Tibial artery (tissue), 4 donors: Measurements from ENCODE around the gene CHKA.

ENCODE experiments used
- DNase-seq, 2 donors: peaks; one replicate each; pipeline ENCODE4 v3.0.0-alpha.2; 2019
- H3K27ac ChIP-seq, 2 donors: fragments of 200-600 bp; sonication (generic) in 1 of 2; 1 replicate in 1 of 2; 2 replicates in 1 of 2; pipeline ENCODE4 v1.5.1; 2018 to 2019; ENCODE audit warnings: mild to moderate bottlenecking in 1 of 2
- H3K27me3 ChIP-seq, 2 donors: fragments of 200-600 bp; sonication (generic) in 1 of 2; one replicate each; pipeline versions ENCODE4 v1.5.1 to v1.6.0; 2016 to 2019
- H3K36me3 ChIP-seq, 3 donors: fragments of 200-600 bp; sonication (generic) in 2 of 3; one replicate each; pipeline ENCODE4 v1.5.1; 2016 to 2019; ENCODE audit warnings: mild to moderate bottlenecking in 2 of 3
- H3K4me1 ChIP-seq, 4 donors: fragments of 200-600 bp; sonication (generic) in 2 of 4; 1 replicate in 3 of 4; 2 replicates in 1 of 4; pipeline ENCODE4 v1.5.1; 2016 to 2019
- H3K4me3 ChIP-seq, 2 donors: fragments of 200-600 bp; sonication (generic) in 1 of 2; 1 replicate in 1 of 2; 2 replicates in 1 of 2; pipeline ENCODE4 v1.5.1; 2018 to 2019; ENCODE audit warnings: mild to moderate bottlenecking in 2 of 2
- H3K9me3 ChIP-seq, 3 donors: fragments of 200-600 bp; sonication (generic) in 1 of 3; one replicate each; pipeline ENCODE4 v1.5.1; 2016 to 2019
- intact Hi-C: fragments of 100-400 bp; cut with DNase I; formaldehyde crosslinking; loops from one replicate; pipeline ENCODE4 v1.15.0; 2023; ENCODE audit warnings: low total_unique reads
- TF ChIP-seq, protein P1 (sequence below), 2 experiments: fragments of 200-600 bp in 1 of 2; fragments of 450-650 bp in 1 of 2; IDR thresholded peaks; one replicate each; pipeline ENCODE4 v1.5.1; 2017 to 2019; ENCODE audit warnings: antibody characterized with exemption in 2 of 2, mild to moderate bottlenecking in 1 of 2, moderate library complexity in 1 of 2

Gene CHKA

DNA sequence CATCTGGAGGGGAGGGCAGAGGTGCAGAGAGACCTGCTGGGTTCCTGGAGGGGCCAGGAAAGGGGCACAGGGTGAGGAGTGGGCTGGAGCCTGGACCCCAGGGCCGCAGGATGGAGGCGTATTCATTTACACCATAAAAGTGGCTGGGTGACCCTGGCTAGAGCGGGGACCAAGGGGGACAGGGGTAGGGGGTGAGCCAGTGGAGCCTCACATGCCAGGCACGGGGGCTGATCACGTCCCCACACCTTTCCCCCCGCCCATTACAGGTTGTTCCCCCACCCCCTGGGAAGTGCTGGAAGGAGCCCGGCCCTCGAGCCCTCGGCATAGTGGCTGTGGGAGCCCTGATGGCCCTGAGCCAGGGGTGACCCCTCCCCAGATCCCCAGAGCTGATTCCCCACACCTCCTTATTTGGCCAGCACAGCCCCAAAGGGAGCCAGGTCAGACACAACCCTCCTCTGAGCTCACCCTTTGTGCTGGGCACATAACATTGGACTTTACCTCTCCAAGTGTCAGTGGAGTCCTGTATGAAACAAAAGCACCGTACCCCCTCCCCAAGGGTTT lies 81.6 kb downstream of the CHKA start:
- TF ChIP-seq, protein P1, sequence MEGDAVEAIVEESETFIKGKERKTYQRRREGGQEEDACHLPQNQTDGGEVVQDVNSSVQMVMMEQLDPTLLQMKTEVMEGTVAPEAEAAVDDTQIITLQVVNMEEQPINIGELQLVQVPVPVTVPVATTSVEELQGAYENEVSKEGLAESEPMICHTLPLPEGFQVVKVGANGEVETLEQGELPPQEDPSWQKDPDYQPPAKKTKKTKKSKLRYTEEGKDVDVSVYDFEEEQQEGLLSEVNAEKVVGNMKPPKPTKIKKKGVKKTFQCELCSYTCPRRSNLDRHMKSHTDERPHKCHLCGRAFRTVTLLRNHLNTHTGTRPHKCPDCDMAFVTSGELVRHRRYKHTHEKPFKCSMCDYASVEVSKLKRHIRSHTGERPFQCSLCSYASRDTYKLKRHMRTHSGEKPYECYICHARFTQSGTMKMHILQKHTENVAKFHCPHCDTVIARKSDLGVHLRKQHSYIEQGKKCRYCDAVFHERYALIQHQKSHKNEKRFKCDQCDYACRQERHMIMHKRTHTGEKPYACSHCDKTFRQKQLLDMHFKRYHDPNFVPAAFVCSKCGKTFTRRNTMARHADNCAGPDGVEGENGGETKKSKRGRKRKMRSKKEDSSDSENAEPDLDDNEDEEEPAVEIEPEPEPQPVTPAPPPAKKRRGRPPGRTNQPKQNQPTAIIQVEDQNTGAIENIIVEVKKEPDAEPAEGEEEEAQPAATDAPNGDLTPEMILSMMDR (IDR thresholded peaks at IDR 0.05) = no peak
- Histone ChIP-seq H3K9me3 (no peaks in the 10 kb centered on the region), H3K27ac (peak overlapping the region; percentile 78 to 94), H3K27me3 (no peaks in the 10 kb centered on the region), H3K4me1 (peaks cover 0 to 50% (median 41%) of the 10 kb centered on the region in 4 donors), H3K4me3 (peak overlapping the region; percentile 63 to 80), H3K36me3 (peaks cover 7 to 58% (median 27%) of the 10 kb centered on the region in 3 donors)
- intact Hi-C loops = loop anchor here (5.0 kb wide), 1 partner anchor 32 kb away; no protein-coding TSS in a partner anchor
- no peak for DNase-seq

DNA sequence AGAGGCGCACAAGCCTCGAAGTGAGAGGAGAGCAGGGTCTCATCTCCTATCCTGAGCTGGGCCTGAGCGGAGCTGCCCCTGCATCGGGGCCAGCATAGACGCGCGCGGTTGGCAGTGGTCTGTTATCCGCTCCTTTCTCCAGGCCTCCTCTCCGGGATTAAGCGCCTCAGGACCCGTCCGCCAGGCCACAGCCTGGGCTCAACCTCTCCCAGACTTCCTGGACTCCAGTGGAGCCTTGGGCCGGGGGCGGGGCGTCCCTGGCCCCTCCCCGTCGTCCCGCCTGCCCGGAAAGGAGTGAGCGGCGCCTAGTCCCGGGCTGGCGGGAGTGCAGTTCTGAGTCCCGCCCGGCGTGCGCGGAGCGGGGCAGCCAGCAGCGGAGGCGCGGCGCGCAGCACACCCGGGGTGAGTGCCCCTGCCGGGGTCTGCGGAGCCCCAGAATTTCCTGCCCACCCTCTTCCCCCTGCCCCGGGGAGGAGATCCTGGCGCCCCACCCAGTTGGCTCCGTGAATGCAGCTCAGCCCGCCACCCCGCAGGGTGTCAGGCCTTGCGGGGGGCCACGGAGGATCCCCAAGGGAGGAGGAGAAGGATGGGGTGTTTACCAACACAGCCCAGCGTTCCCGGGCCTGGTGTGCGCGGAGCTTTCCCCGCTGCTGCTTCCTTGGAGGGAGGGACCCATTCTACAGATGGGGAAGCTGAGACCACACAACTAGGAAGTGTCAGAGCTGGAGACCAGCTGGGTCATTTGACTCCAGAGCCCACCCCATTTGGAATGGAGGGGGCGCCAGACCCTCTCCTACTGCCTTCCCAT lies 82.3 kb downstream of the CHKA start, which contains the start of gene TCIRG1:
TCIRG1 (plus strand) TSS at position 308 of the 808 bp plus-strand sequence. CDS start 2,247 bp downstream, outside the sequence.
- TF ChIP-seq, protein P1 (IDR thresholded peaks at IDR 0.05) = peak; percentile 23 to 55
- Histone ChIP-seq H3K27me3 (no peaks in the 10 kb centered on the region), H3K9me3 (no peaks in the 10 kb centered on the region), H3K27ac (peak within 1 kb of the TSS; percentile 78 to 94), H3K4me3 (peak within 1 kb of the TSS; percentile 63 to 80), H3K36me3 (peaks cover under 1 to 58% (median 25%) of the 10 kb centered on the region in 3 donors), H3K4me1 (peaks cover 0 to 50% (median 41%) of the 10 kb centered on the region in 4 donors)
- peak; percentile 92 to 97 for DNase-seq
- intact Hi-C loops = no loop called here

DNA sequence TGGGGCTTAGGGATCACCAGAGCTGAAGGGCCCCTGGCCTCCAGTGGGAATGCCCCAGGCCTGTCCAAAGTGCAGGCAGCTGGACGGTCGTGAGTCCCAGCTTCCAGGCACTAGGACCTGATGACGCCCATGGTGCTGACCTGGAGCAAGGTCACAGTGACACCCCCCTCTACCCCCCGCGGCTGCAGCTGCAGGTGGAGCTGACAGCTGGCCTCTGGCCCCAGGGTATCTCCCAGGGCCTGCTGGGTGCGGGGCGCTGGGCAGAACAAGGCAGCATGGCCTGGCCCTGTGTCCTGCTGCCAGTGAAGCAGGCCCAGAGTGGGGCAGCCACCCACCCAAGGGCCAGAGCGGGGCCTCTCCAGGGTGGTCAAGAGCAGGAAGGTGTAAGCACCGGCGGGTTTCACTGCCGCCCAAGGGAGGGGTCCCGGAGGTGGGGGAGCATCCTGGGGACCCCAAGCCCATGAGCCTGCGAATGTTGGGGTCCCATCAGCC lies 82.9 kb downstream of the CHKA start:
- peak overlapping the region; percentile 78 to 94 for H3K27ac ChIP-seq
- peaks cover 0 to 58% (median 24%) of the 10 kb centered on the region in 3 donors for H3K36me3 ChIP-seq
- intact Hi-C loops = no loop called here
- H3K27me3 ChIP-seq = no peaks in the 10 kb centered on the region
- no peaks in the 10 kb centered on the region for H3K9me3 ChIP-seq
- TF ChIP-seq, protein P1 (IDR thresholded peaks at IDR 0.05) = no peak
- H3K4me3 ChIP-seq = peak overlapping the region; percentile 63 to 80
- DNase-seq = peak in 1 of 2 donors; percentile 79
- H3K4me1 ChIP-seq = peaks cover 0 to 50% (median 41%) of the 10 kb centered on the region in 4 donors

DNA sequence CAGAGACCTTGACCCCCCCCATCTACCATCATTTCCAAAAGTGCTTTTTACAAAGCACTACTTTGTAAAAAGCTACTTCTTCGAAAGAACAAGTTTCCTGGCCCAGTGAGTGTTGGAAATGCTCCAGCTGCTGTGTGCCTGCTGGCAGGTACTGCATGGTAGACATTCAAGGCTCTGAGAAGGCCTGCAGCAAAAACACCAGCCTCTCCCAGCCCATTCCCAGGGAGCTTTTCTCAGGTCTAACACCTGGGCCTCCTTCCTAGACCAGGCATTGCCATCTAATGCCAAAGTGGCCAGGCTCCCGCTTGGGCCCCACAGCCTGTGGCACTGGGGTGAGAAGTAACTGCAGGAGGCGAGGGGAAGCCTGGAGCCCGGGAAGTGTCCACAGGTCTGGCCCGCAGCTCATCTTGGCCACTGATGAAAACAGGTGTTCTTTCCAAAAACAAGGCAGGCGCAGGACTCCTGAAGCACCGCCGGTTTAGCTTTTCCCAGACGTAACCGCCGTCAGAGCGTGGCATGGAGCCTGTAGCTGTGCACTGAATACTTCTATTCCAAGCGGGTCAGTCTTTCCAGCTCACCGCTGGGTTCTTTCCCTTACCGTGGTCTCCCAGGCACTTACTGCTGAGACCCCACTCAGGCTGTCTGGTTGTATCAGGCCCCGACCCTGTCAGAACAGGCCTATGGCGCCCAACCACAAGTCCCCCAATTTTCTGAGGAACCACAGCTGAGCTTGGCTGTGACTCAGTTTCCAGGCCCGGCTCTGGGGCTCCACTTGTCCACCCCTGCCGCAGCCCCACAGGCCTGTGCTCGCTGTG lies 83.6 kb downstream of the CHKA start:
- Histone ChIP-seq H3K27ac (peak overlapping the region; percentile 78 to 94), H3K27me3 (no peaks in the 10 kb centered on the region), H3K4me1 (peaks cover 0 to 56% (median 43%) of the 10 kb centered on the region in 4 donors), H3K4me3 (peak overlapping the region in 1 of 2 donors; percentile 80), H3K9me3 (no peaks in the 10 kb centered on the region), H3K36me3 (peaks cover 0 to 58% (median 24%) of the 10 kb centered on the region in 3 donors)
- intact Hi-C loops = no loop called here
- TF ChIP-seq, protein P1 (IDR thresholded peaks at IDR 0.05) = no peak
- no peak for DNase-seq

DNA sequence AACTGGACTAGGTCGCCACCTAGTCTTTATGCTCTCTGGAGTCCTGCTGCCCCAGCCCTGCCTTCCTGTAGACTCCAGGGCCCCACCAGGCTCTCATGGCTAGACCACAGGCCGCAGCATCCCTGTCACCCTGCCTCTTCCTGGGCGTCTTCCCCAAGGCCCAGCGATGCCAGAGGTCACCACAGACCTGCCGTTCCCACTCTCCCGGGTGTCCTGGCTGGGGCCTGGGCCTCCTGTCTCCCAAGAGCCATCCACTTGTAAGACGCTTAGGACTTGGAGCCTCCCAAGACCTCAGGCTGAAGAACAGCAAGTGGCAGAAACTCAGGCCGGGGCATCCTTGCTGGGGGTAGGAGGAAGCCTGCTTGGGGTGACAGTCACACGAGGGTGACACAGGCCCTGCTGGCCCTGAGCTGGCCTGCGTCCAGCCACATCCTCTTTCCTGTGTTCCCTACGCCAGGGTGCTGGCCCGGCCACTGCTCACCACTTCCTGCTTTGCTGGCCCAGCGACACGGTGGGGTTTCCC lies 84.4 kb downstream of the CHKA start:
- peaks cover 0 to 52% (median 20%) of the 10 kb centered on the region in 3 donors for H3K36me3 ChIP-seq
- peaks cover 0 to 64% (median 48%) of the 10 kb centered on the region in 4 donors for H3K4me1 ChIP-seq
- H3K4me3 ChIP-seq = no peak overlapping the region
- DNase-seq = peak; percentile 64 to 83
- H3K27me3 ChIP-seq = no peaks in the 10 kb centered on the region
- intact Hi-C loops = no loop called here
- TF ChIP-seq, protein P1 (IDR thresholded peaks at IDR 0.05) = no peak
- peak overlapping the region; percentile 49 to 94 for H3K27ac ChIP-seq
- no peaks in the 10 kb centered on the region for H3K9me3 ChIP-seq
